Measurements from ENCODE around the gene SCAMP3.
"Not testable (repeated sequence)": the region's sequence is repeated elsewhere in the genome, so short reads cannot be mapped to it uniquely, and the experiment has no call there.

Gene SCAMP3

GRCh38 chr1:155226910-155227260, 35.3 kb downstream of the SCAMP3 start:
- peak; percentile 73 for DNase-seq

GRCh38 chr1:155226188-155226909, 35.8 kb downstream of the SCAMP3 start:
- DNase-seq: peak; percentile 73

GRCh38 chr1:155225404-155225759, 36.8 kb downstream of the SCAMP3 start:
- not testable (repeated sequence) for DNase-seq

- DNase-seq: no peak
Observed at GRCh38 chr1:155223047-155223446, 39.1 kb downstream of the SCAMP3 start.

- DNase-seq: not testable (repeated sequence)
Observed at GRCh38 chr1:155220211-155220965, 41.8 kb downstream of the SCAMP3 start.

GRCh38 chr1:155219592-155220031, 42.5 kb downstream of the SCAMP3 start:
- no peak for DNase-seq

GRCh38 chr1:155218854-155219591, 43.1 kb downstream of the SCAMP3 start:
- DNase-seq: no peak

GRCh38 chr1:155214702-155215101, 47.5 kb downstream of the SCAMP3 start:
- DNase-seq: not testable (repeated sequence)

GRCh38 chr1:155212051-155212440, 50.1 kb downstream of the SCAMP3 start:
- not testable (repeated sequence) for DNase-seq

- DNase-seq: not testable (repeated sequence)
Observed at GRCh38 chr1:155211381-155212050, 50.6 kb downstream of the SCAMP3 start.

- DNase-seq: no peak
Observed at GRCh38 chr1:155210314-155211104, 51.7 kb downstream of the SCAMP3 start.

- no peak for DNase-seq
Observed at GRCh38 chr1:155209312-155209721, 52.8 kb downstream of the SCAMP3 start.

GRCh38 chr1:155208541-155209311, 53.4 kb downstream of the SCAMP3 start, which contains the start of gene MTX1:
Gene MTX1, plus strand, starts transcription at chr1:155208695. Its CDS starts 110 bp downstream, at chr1:155208805.
- DNase-seq: peak; percentile 76

- DNase-seq: no peak
Observed at GRCh38 chr1:155207806-155208540, 54.2 kb downstream of the SCAMP3 start, which contains the start of gene THBS3. Gene THBS3, minus strand, starts transcription at chr1:155207897. Its CDS starts 21 bp downstream, at chr1:155207876.

- DNase-seq: peak; percentile 65
Observed at GRCh38 chr1:155206891-155207805, 55.0 kb downstream of the SCAMP3 start.
